CD14-positive monocyte (primary cell): ENCODE data around the gene LDLR. TPM values are rescaled to one million over a fixed set of nuclear protein-coding genes. Genes with fewer than 3 reads are reported as not detected.

Experiments
- DNase-seq, 3 donors: peaks; one replicate each; pipeline ENCODE4 v3.0.0-alpha.2; 2011 to 2022
- H2AFZ ChIP-seq: 2 replicates; pipeline ENCODE4 v1.6.0; 2012; ENCODE audit warnings: mild to moderate bottlenecking, low read depth, low read length, inconsistent platforms; ENCODE audit not compliant: insufficient read depth, poor library complexity, severe bottlenecking
- H3K27ac ChIP-seq, 2 donors: 1 replicate in 1 of 2; 2 replicates in 1 of 2; pipeline ENCODE4 v1.5.1; 2012 to 2013; ENCODE audit warnings: low read length in 2 of 2, control low read depth in 1 of 2, inconsistent platforms in 1 of 2, low read depth in 1 of 2, mild to moderate bottlenecking in 1 of 2
- H3K27me3 ChIP-seq, 2 donors: one replicate each; pipeline versions ENCODE4 v1.6.0 to v1.6.1; 2011 to 2013; ENCODE audit warnings: low read length in 2 of 2; ENCODE audit not compliant: control insufficient read depth in 2 of 2, insufficient read depth in 2 of 2
- H3K36me3 ChIP-seq, 2 donors: replicated peaks in 1 of 2; 1 replicate in 1 of 2; 2 replicates in 1 of 2; pipeline versions ENCODE4 v1.5.1 to v1.6.1; 2012 to 2013; ENCODE audit warnings: low read length in 2 of 2, control low read depth in 1 of 2, inconsistent platforms in 1 of 2, mild to moderate bottlenecking in 1 of 2; ENCODE audit not compliant: insufficient read depth in 2 of 2, control insufficient read depth in 1 of 2
- H3K4me1 ChIP-seq, 2 donors: 1 replicate in 1 of 2; 2 replicates in 1 of 2; pipeline versions ENCODE4 v1.5.1 to v1.6.1; 2012 to 2013; ENCODE audit warnings: low read length in 2 of 2, control low read depth in 1 of 2, inconsistent platforms in 1 of 2, mild to moderate bottlenecking in 1 of 2, moderate library complexity in 1 of 2; ENCODE audit not compliant: insufficient read depth in 2 of 2, control insufficient read depth in 1 of 2
- H3K4me2 ChIP-seq: replicated peaks from 2 replicates; pipeline ENCODE3; 2012; ENCODE audit warnings: low read length, moderate library complexity, mild to moderate bottlenecking; ENCODE audit not compliant: poor library complexity, severe bottlenecking; ENCODE audit errors: extremely low read depth
- H3K4me3 ChIP-seq, 3 experiments: fragments of 200-600 bp in 1 of 3; sonication (generic) in 1 of 3; replicated peaks in 1 of 3; 1 replicate in 2 of 3; 2 replicates in 1 of 3; pipeline ENCODE4 v1.5.1; 2011 to 2013; ENCODE audit warnings: low read length in 3 of 3, mild to moderate bottlenecking in 3 of 3, control low read depth in 2 of 3, low read depth in 2 of 3, inconsistent platforms in 1 of 3, moderate library complexity in 1 of 3
- H3K79me2 ChIP-seq: 2 replicates; pipeline ENCODE4 v1.6.0; 2012; ENCODE audit warnings: mild to moderate bottlenecking, control low read depth, inconsistent platforms, low read length, moderate library complexity; ENCODE audit not compliant: insufficient read depth
- H3K9ac ChIP-seq: 2 replicates; pipeline ENCODE4 v1.6.0; 2017; ENCODE audit warnings: low read length, mild to moderate bottlenecking; ENCODE audit not compliant: insufficient read depth, poor library complexity, severe bottlenecking
- H3K9me3 ChIP-seq, 2 donors: replicated peaks in 1 of 2; 1 replicate in 1 of 2; 2 replicates in 1 of 2; pipeline versions ENCODE4 v1.5.1 to v1.6.1; 2012 to 2013; ENCODE audit warnings: low read length in 2 of 2, control low read depth in 1 of 2; ENCODE audit not compliant: control insufficient read depth in 1 of 2, insufficient read depth in 1 of 2
- H4K20me1 ChIP-seq: 2 replicates; pipeline ENCODE4 v1.6.0; 2012; ENCODE audit warnings: mild to moderate bottlenecking, low read length, control low read depth, moderate library complexity; ENCODE audit not compliant: insufficient read depth
- H3K27ac Mint-ChIP-seq, 7 donors: one replicate each; pipeline ENCODE4 v1.8.0; 2020; ENCODE audit warnings: mild to moderate bottlenecking in 7 of 7, mixed read lengths in 7 of 7, moderate library complexity in 6 of 7, inconsistent platforms in 2 of 7
- H3K27me3 Mint-ChIP-seq, 3 donors: one replicate each; pipeline ENCODE4 v1.8.0; 2021 to 2022; ENCODE audit warnings: low read depth in 3 of 3, mild to moderate bottlenecking in 3 of 3, mixed read lengths in 3 of 3, moderate library complexity in 3 of 3, inconsistent platforms in 1 of 3
- H3K36me3 Mint-ChIP-seq, 2 donors: one replicate each; pipeline ENCODE4 v1.8.0; 2020; ENCODE audit warnings: mixed read lengths in 2 of 2, inconsistent platforms in 1 of 2, mild to moderate bottlenecking in 1 of 2
- H3K4me1 Mint-ChIP-seq: one replicate; pipeline ENCODE4 v1.8.0; 2020; ENCODE audit warnings: mild to moderate bottlenecking, mixed read lengths
- H3K4me3 Mint-ChIP-seq, 2 donors: one replicate each; pipeline ENCODE4 v1.8.0; 2020; ENCODE audit warnings: mild to moderate bottlenecking in 2 of 2, mixed read lengths in 2 of 2, moderate library complexity in 1 of 2
- H3K9me3 Mint-ChIP-seq, 7 donors: one replicate each; pipeline ENCODE4 v1.8.0; 2020 to 2022; ENCODE audit warnings: mixed read lengths in 7 of 7, mild to moderate bottlenecking in 6 of 7, moderate library complexity in 6 of 7, inconsistent platforms in 2 of 7
- WGBS: methylation state at CpG from one replicate; pipeline ENCODE4 v1.1.5; 2013; ENCODE audit warnings: missing lambda C conversion rate; ENCODE audit not compliant: insufficient coverage; 5-methylcytosine and 5-hydroxymethylcytosine counted together
- intact Hi-C, 2 donors: fragments of 100-400 bp; cut with micrococcal nuclease; formaldehyde crosslinking; loops; one replicate each; pipeline versions ENCODE4 v1.15.0 to v1.15.1; 2023
- polyA plus RNA-seq, 3 donors: library from polyadenylated mRNA; depleted of rRNA in 1 of 3; unstranded in 2 of 3; stranded (reverse) in 1 of 3; fragments of 300-500 nt in 2 of 3; fragments of >200 nt in 1 of 3; fragmentation: Illumina TruSeq in 2 of 3; gene quantifications; 1 replicate in 2 of 3; 2 replicates in 1 of 3; pipeline ENCODE4 v1.2.3, GENCODE V29; 2012 to 2021
- TF ChIP-seq, protein P1 (sequence below): fragments of 200-600 bp; IDR thresholded peaks from one replicate; pipeline ENCODE4 v1.8.0; 2022; ENCODE audit warnings: antibody characterized with exemption, mild to moderate bottlenecking

Gene LDLR
- polyA plus RNA-seq, 3 donors: 14.3 to 21.2 (median 19.8) TPM

DNA sequence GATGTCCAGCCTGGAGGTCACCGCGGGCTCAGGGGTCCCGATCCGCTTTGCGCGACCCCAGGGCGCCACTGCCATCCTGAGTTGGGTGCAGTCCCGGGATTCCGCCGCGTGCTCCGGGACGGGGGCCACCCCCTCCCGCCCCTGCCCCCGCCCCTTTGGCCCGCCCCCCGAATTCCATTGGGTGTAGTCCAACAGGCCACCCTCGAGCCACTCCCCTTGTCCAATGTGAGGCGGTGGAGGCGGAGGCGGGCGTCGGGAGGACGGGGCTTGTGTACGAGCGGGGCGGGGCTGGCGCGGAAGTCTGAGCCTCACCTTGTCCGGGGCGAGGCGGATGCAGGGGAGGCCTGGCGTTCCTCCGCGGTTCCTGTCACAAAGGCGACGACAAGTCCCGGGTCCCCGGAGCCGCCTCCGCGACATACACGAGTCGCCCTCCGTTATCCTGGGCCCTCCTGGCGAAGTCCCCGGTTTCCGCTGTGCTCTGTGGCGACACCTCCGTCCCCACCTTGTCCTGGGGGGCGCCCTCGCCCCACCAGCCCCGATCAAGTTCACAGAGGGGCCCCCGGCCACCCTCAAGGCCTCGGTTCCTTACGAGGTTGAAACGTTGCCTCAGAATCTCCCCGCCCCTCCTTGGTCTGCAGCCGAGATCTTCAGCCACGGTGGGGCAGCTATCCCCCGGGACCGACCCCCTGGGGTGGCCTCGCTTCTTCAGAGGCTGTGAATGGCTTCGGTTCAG lies 1.2 kb downstream of the LDLR start:
- Histone ChIP-seq H3K9me3 (no peaks in the 10 kb centered on the region), H4K20me1 (peaks cover 10% of the 10 kb centered on the region), H2AFZ (no peak overlapping the region), H3K4me1 (peaks cover 67 to 68% of the 10 kb centered on the region in 2 donors), H3K27me3 (peaks cover 0 to 10% of the 10 kb centered on the region in 2 donors), H3K27ac (peak overlapping the region; percentile 97 to 99), H3K4me2 (peak overlapping the region; percentile 84), H3K9ac (peak overlapping the region; percentile 88), H3K36me3 (no peaks in the 10 kb centered on the region), H3K79me2 (peaks cover 22% of the 10 kb centered on the region), H3K4me3 (peak overlapping the region; percentile 78 to 84 (median 81))
- under 1% methylated on average over 57 of the region's 64 CpGs for WGBS
- H3K4me3 Mint-ChIP-seq: peak overlapping the region; percentile 86 to 89
- intact Hi-C loops: no loop called here
- H3K27ac Mint-ChIP-seq: peak overlapping the region; percentile 99 to 100 (median 100)
- H3K9me3 Mint-ChIP-seq: peaks cover 0 to 4% (median 3%) of the 10 kb centered on the region in 7 donors
- peaks cover 0 to 9% of the 10 kb centered on the region in 2 donors for H3K36me3 Mint-ChIP-seq
- peaks cover 54% of the 10 kb centered on the region for H3K4me1 Mint-ChIP-seq
- DNase-seq: peak; percentile 91 to 94 (median 93)
- peaks cover 1 to 8% (median 5%) of the 10 kb centered on the region in 3 donors for H3K27me3 Mint-ChIP-seq
- TF ChIP-seq, protein P1, sequence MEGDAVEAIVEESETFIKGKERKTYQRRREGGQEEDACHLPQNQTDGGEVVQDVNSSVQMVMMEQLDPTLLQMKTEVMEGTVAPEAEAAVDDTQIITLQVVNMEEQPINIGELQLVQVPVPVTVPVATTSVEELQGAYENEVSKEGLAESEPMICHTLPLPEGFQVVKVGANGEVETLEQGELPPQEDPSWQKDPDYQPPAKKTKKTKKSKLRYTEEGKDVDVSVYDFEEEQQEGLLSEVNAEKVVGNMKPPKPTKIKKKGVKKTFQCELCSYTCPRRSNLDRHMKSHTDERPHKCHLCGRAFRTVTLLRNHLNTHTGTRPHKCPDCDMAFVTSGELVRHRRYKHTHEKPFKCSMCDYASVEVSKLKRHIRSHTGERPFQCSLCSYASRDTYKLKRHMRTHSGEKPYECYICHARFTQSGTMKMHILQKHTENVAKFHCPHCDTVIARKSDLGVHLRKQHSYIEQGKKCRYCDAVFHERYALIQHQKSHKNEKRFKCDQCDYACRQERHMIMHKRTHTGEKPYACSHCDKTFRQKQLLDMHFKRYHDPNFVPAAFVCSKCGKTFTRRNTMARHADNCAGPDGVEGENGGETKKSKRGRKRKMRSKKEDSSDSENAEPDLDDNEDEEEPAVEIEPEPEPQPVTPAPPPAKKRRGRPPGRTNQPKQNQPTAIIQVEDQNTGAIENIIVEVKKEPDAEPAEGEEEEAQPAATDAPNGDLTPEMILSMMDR: no peak

DNA sequence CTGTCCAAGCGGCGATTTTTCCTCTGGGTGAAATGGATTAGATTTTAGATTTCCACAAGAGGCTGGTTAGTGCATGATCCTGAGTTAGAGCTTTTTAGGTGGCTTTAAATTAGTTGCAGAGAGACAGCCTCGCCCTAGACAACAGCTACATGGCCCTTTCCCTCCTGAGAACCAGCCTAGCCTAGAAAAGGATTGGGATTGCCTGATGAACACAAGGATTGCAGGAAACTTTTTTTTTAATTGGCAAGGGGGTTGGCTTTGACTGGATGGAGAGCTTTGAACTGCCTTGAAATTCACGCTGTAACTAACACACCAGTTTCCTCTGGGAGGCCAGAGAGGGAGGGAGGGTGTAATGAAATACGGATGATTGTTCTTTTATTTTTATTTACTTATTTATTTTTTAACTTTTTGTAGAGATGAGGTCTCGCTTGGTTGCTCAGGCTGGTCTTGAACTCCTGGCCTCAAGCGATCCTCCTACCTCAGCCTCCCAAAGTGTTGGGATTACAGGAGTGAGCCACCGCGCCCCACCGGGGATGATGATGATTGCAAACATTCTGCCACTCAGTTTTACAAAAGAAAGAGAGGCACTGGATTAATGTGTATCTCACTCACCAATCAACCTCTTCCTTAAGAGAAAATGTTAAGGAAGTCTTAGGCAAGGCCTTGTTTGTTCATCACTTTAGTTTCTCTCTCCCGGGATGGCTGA lies 1.9 kb downstream of the LDLR start:
- no peak for DNase-seq
- intact Hi-C loops: no loop called here
- Mint-ChIP-seq H3K27ac (peak overlapping the region; percentile 99 to 100 (median 100)), H3K4me1 (peaks cover 61% of the 10 kb centered on the region), H3K9me3 (peaks cover 0 to 4% (median 3%) of the 10 kb centered on the region in 7 donors), H3K4me3 (peak overlapping the region; percentile 80 to 82), H3K36me3 (peaks cover 0 to 15% of the 10 kb centered on the region in 2 donors), H3K27me3 (peaks cover 1 to 8% (median 5%) of the 10 kb centered on the region in 3 donors)
- Histone ChIP-seq H3K36me3 (no peaks in the 10 kb centered on the region), H3K79me2 (peaks cover 26% of the 10 kb centered on the region), H3K4me3 (peak overlapping the region; percentile 77 to 84 (median 81)), H3K4me2 (peak overlapping the region; percentile 84), H3K27ac (peak overlapping the region; percentile 97 to 99), H2AFZ (no peak overlapping the region), H3K9me3 (no peaks in the 10 kb centered on the region), H3K4me1 (peaks cover 75% of the 10 kb centered on the region in 2 donors), H4K20me1 (peaks cover 10% of the 10 kb centered on the region), H3K9ac (peak overlapping the region; percentile 88), H3K27me3 (peaks cover 0 to 10% of the 10 kb centered on the region in 2 donors)
- 10% methylated on average over 2 of the region's 11 CpGs for WGBS
- TF ChIP-seq, protein P1: no peak
